Stomach (tissue), 9 donors: ENCODE measurements around the gene C1GALT1. TPM values are rescaled to one million over a fixed set of nuclear protein-coding genes. Genes with fewer than 3 reads are reported as not detected.

Source experiments
- DNase-seq, 2 donors: peaks; one replicate each; pipeline versions ENCODE4 v3.0.0 to v3.0.0-alpha.2; 2013 to 2019
- H3K27ac ChIP-seq, 5 donors: fragments of 200-600 bp in 4 of 5; sonication (generic) in 4 of 5; one replicate each; pipeline ENCODE4 v1.5.1; 2013 to 2019; ENCODE audit warnings: mild to moderate bottlenecking in 1 of 5, moderate library complexity in 1 of 5
- H3K27me3 ChIP-seq, 3 donors: fragments of 200-600 bp; sonication (generic); one replicate each; pipeline ENCODE4 v1.5.1; 2017 to 2019; ENCODE audit warnings: mixed run types in 1 of 3
- H3K36me3 ChIP-seq, 4 donors: fragments of 200-600 bp; sonication (generic); 1 replicate in 3 of 4; 2 replicates in 1 of 4; pipeline ENCODE4 v1.5.1; 2016 to 2019
- H3K4me1 ChIP-seq, 4 donors: fragments of 200-600 bp; sonication (generic); one replicate each; pipeline ENCODE4 v1.5.1; 2016 to 2019
- H3K4me3 ChIP-seq, 4 donors: fragments of 200-600 bp; sonication (generic) in 3 of 4; one replicate each; pipeline ENCODE4 v1.5.1; 2016 to 2019; ENCODE audit warnings: mild to moderate bottlenecking in 1 of 4
- H3K9me3 ChIP-seq, 4 donors: fragments of 200-600 bp; sonication (generic); one replicate each; pipeline ENCODE4 v1.5.1; 2016 to 2019
- EP300 ChIP-seq: sonication (generic); formaldehyde crosslinking; IDR thresholded peaks from one replicate; pipeline ENCODE4 v1.6.1; 2017; ENCODE audit warnings: antibody characterized with exemption
- POLR2A ChIP-seq, 4 donors: fragments of 450-650 bp; IDR thresholded peaks; one replicate each; pipeline ENCODE4 v1.6.1; 2016; ENCODE audit warnings: antibody characterized with exemption in 4 of 4, control low read depth in 2 of 4, mild to moderate bottlenecking in 1 of 4, moderate library complexity in 1 of 4
- POLR2AphosphoS5 ChIP-seq, 3 donors: sonication (generic); formaldehyde crosslinking; IDR thresholded peaks; one replicate each; pipeline ENCODE4 v1.6.1; 2016; ENCODE audit warnings: antibody characterized with exemption in 3 of 3
- WGBS, 5 donors: extraction: QIAGEN DNeasy Blood & Tissue Kit in 3 of 5; methylation state at CpG; one replicate each; pipeline versions ENCODE4 v1.1.5 to v1.1.7; 2013 to 2018; 5-methylcytosine and 5-hydroxymethylcytosine counted together
- intact Hi-C: fragments of 100-400 bp; cut with DNase I; formaldehyde crosslinking; loops from one replicate; pipeline ENCODE4 v1.15.1; 2023; ENCODE audit warnings: low total_unique reads
- polyA plus RNA-seq, 3 donors: library from polyadenylated mRNA; stranded (reverse); fragments of 200-250 nt; gene quantifications; one replicate each; pipeline ENCODE4 v1.2.3, GENCODE V29; 2013
- total RNA-seq, 5 donors: library from RNA; depleted of rRNA; stranded (reverse); fragments of >200 nt; gene quantifications; one replicate each; pipeline versions ENCODE4 v1.1.0 to v1.2.3, GENCODE V29; 2014 to 2016
- TF ChIP-seq, protein P1 (sequence below), 7 experiments: fragments of 450-650 bp in 4 of 7; fragments of 200-600 bp in 3 of 7; sonication (generic) in 3 of 7; IDR thresholded peaks; one replicate each; pipeline ENCODE4 v1.5.1; 2016 to 2019; ENCODE audit warnings: antibody characterized with exemption in 7 of 7, control low read depth in 2 of 7, mild to moderate bottlenecking in 1 of 7
- donor health status: healthy with polysubstance abuse.
- donor health status: Bipolar disorder and iron deficiency.
- donor health status: healthy.

The C1GALT1 gene
- total and polyA plus RNA-seq, 8 donors: 2.6 to 50.9 (median 14.7) TPM

- Histone ChIP-seq H3K27me3 (no peaks in the 10 kb centered on the region), H3K27ac (no peak overlapping the region), H3K36me3 (peaks cover 0 to 4% (median 0%) of the 10 kb centered on the region in 4 donors), H3K9me3 (peaks cover 0 to 8% (median 2%) of the 10 kb centered on the region in 4 donors), H3K4me1 (no peaks in the 10 kb centered on the region), H3K4me3 (no peak overlapping the region)
- TF ChIP-seq POLR2A (IDR thresholded peaks at IDR 0.05) (no peak), EP300 (no peak), POLR2AphosphoS5 (IDR thresholded peaks at IDR 0.05) (no peak)
- TF ChIP-seq, protein P1, sequence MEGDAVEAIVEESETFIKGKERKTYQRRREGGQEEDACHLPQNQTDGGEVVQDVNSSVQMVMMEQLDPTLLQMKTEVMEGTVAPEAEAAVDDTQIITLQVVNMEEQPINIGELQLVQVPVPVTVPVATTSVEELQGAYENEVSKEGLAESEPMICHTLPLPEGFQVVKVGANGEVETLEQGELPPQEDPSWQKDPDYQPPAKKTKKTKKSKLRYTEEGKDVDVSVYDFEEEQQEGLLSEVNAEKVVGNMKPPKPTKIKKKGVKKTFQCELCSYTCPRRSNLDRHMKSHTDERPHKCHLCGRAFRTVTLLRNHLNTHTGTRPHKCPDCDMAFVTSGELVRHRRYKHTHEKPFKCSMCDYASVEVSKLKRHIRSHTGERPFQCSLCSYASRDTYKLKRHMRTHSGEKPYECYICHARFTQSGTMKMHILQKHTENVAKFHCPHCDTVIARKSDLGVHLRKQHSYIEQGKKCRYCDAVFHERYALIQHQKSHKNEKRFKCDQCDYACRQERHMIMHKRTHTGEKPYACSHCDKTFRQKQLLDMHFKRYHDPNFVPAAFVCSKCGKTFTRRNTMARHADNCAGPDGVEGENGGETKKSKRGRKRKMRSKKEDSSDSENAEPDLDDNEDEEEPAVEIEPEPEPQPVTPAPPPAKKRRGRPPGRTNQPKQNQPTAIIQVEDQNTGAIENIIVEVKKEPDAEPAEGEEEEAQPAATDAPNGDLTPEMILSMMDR (IDR thresholded peaks at IDR 0.05): no peak
- WGBS, 5 donors: 84 to 93% (median 91%) methylated on average over 5 of the region's 5 CpGs
- no peak for DNase-seq
- intact Hi-C loops: no loop called here
These were observed 81.2 kb downstream of the C1GALT1 start for GRCh38 chr7:7263297-7264230.

DNA sequence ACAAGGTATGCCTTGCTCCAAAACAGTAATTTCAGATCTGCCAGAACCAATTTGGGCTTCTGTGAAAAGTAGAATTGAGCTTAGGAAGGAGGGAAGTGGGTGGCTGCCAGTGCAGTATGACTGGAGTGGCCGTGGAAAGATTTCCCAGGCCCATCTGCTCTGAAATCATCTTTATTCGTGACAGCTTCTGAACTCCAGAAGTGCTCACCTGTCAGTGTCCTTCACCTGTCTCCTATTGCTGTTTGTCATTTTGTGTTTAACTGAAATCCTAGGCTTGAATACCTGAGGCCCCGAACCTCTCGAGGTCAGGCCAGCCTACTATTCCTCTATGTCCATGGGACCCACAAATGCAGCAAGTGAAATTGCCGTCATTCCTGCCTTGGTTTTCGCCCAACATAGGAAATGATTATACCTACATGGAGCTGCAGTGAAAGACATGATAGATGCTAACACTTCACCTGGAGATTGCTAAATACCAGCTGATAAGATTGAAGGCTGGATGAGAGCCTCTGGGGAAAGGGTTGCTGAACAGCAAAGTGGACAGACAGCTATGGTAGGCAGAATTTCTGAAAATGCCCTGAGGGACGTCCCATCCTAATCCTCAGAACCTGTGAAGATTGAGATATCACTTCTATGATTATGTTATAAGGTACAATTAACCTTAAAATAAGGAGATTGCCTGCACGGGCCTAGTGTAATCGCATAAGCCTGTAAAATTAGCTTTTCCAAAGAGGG, 82.1 kb downstream of the C1GALT1 start:
- H3K27ac ChIP-seq: no peak overlapping the region
- WGBS, 5 donors: 90 to 92% (median 91%) methylated on average over 9 of the region's 9 CpGs
- no peaks in the 10 kb centered on the region for H3K4me1 ChIP-seq
- TF ChIP-seq POLR2AphosphoS5 (IDR thresholded peaks at IDR 0.05) (no peak), POLR2A (IDR thresholded peaks at IDR 0.05) (no peak), EP300 (no peak)
- TF ChIP-seq, protein P1 (IDR thresholded peaks at IDR 0.05): no peak
- no peaks in the 10 kb centered on the region for H3K36me3 ChIP-seq
- H3K4me3 ChIP-seq: no peak overlapping the region
- H3K9me3 ChIP-seq: peaks cover 0 to 8% (median 2%) of the 10 kb centered on the region in 4 donors
- intact Hi-C loops: no loop called here
- DNase-seq: no peak
- H3K27me3 ChIP-seq: no peaks in the 10 kb centered on the region

GRCh38 chr7:7265081-7266075, 83.0 kb downstream of the C1GALT1 start:
- H3K4me1 ChIP-seq: no peaks in the 10 kb centered on the region
- no peak overlapping the region for H3K27ac ChIP-seq
- no peak for DNase-seq
- WGBS, 5 donors: 87 to 90% (median 88%) methylated on average over 8 of the region's 8 CpGs
- H3K9me3 ChIP-seq: peaks cover 0 to 8% (median 2%) of the 10 kb centered on the region in 4 donors
- TF ChIP-seq POLR2A (IDR thresholded peaks at IDR 0.05): no peak
- no peak for TF ChIP-seq POLR2AphosphoS5 (IDR thresholded peaks at IDR 0.05)
- intact Hi-C loops: no loop called here
- no peaks in the 10 kb centered on the region for H3K27me3 ChIP-seq
- H3K4me3 ChIP-seq: no peak overlapping the region
- no peaks in the 10 kb centered on the region for H3K36me3 ChIP-seq

DNA sequence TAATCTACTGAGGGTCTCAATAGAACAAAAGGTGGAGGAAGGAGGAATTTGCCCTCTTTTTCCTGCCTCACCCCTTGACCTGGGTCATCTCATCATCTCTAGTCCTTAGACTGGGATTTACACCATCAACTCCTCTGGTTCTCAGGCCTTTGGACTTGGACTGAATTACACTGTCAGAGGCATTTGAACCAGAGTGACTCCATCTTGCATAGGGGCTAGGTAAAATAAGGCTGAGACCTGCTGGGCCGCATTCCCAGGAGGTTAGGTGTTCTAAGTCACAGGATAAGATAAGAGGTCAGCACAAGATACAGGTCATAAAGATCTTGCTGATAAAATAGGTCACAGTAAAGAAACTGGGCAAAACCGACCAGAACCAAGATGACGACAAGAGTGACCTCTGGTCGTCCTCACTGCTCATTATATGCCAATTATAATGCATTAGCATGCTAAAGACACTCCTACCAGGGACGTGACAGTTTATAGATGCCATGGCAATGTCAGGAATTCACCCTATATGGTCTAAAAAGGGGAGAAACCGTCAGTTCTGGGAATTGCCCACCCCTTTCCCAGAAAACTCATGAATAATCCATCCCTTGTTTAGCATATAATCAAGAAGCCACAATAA, 84.0 kb downstream of the C1GALT1 start:
- intact Hi-C loops: no loop called here
- WGBS, 5 donors: 63 to 84% (median 70%) methylated on average over 6 of the region's 6 CpGs
- H3K4me3 ChIP-seq: no peak overlapping the region
- peaks cover 0 to 6% (median 0%) of the 10 kb centered on the region in 4 donors for H3K9me3 ChIP-seq
- TF ChIP-seq POLR2AphosphoS5 (IDR thresholded peaks at IDR 0.05) (no peak), EP300 (no peak), POLR2A (IDR thresholded peaks at IDR 0.05) (no peak)
- TF ChIP-seq, protein P1 (IDR thresholded peaks at IDR 0.05): no peak
- H3K27ac ChIP-seq: no peak overlapping the region
- DNase-seq: no peak
- H3K4me1 ChIP-seq: no peaks in the 10 kb centered on the region
- H3K36me3 ChIP-seq: no peaks in the 10 kb centered on the region
- H3K27me3 ChIP-seq: no peaks in the 10 kb centered on the region
